SH-SY5Y (cell line): ENCODE results near the gene IDE.

Experiments
- GATA2 ChIP-seq: IDR thresholded peaks from 2 replicates; pipeline ENCODE4 v1.6.1; 2011; ENCODE audit warnings: mild to moderate bottlenecking, low read depth, low read length
- GATA3 ChIP-seq: IDR thresholded peaks from 2 replicates; pipeline ENCODE4 v1.6.1; 2011; ENCODE audit warnings: low read depth, mild to moderate bottlenecking, low read length, moderate library complexity

DNA sequence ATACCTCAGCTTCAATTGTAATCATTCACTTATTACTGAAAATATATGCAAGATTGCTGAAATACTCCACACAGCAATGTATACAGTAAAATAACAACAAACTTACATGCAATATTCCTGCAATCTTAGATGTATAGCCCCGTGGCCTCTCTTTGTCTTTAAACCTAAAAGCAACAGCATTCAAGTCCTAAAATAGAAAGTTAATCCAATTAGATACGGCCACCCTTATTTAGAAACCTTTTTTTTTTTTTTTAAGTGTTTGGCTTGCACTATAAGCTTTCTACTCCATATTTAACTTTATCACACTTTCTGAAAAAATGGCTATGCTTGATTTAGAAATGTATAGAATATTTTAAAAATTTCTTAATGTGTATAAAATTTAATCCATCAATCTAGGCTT, 67.6 kb downstream of the IDE start:
- TF ChIP-seq GATA2 (no peak), GATA3 (no peak)
